Panc1 (cell line): ENCODE results near the gene MOV10L1. TPM values are rescaled to one million over a fixed set of nuclear protein-coding genes. Genes with fewer than 3 reads are reported as not detected.

Experiments used
- ATAC-seq: fragments of 200-7000 bp; cut with Tn5 transposase; 2 replicates; pipeline ENCODE4 v1.9.1; 2020; ENCODE audit warnings: mild to moderate bottlenecking, moderate library complexity
- BruUV-seq: library from RNA; stranded (reverse); fragments of 400-500 nt; replicated peaks from 2 replicates; lab custom pipeline; 2021; lab: Mats Ljungman, UMichigan
- CTCF ChIA-PET: fragments of 300-600 bp; sonication (Branson Sonifier 250); formaldehyde crosslinking; loops from one replicate; lab custom pipeline; 2022; ENCODE audit warnings: antibody characterized with exemption; lab: Charles Lee
- POLR2A ChIA-PET: fragments of 300-600 bp; sonication (Branson Sonifier 250); formaldehyde crosslinking; loops from one replicate; lab custom pipeline; 2022; ENCODE audit warnings: antibody characterized with exemption; lab: Charles Lee
- DNase-seq: peaks from one replicate; pipeline ENCODE4 v3.0.0-alpha.2; 2010; ENCODE audit warnings: low read depth, low spot score
- H3K27ac ChIP-seq: 2 replicates; pipeline ENCODE4 v1.5.1; 2011; ENCODE audit warnings: mild to moderate bottlenecking, low read length, inconsistent platforms
- H3K27me3 ChIP-seq: fragments of 200-500 bp; sonication (Bioruptor generic); 2 replicates; pipeline ENCODE4 v1.6.0; 2014; ENCODE audit warnings: low read length, inconsistent platforms; ENCODE audit not compliant: control insufficient read depth, insufficient read depth
- H3K36me3 ChIP-seq: fragments of 200-500 bp; sonication (Bioruptor generic); 2 replicates; pipeline ENCODE4 v1.5.1; 2014; ENCODE audit warnings: inconsistent platforms, mild to moderate bottlenecking, low read length, moderate library complexity; ENCODE audit not compliant: control insufficient read depth, insufficient read depth
- H3K4me1 ChIP-seq: 2 replicates; pipeline ENCODE4 v1.5.1; 2011; ENCODE audit warnings: inconsistent platforms, mild to moderate bottlenecking, low read length, moderate library complexity; ENCODE audit not compliant: control insufficient read depth, insufficient read depth
- H3K4me3 ChIP-seq, 2 experiments: 2 replicates each; pipeline ENCODE4 v1.5.1; 2011 to 2012; ENCODE audit warnings: low read depth in 2 of 2, low read length in 2 of 2, mild to moderate bottlenecking in 2 of 2, inconsistent platforms in 1 of 2, moderate library complexity in 1 of 2
- H3K9me3 ChIP-seq: fragments of 200-500 bp; sonication (Bioruptor generic); 2 replicates; pipeline ENCODE4 v1.5.1; 2014; ENCODE audit warnings: low read depth, mild to moderate bottlenecking, inconsistent platforms, low read length, moderate library complexity; ENCODE audit not compliant: control insufficient read depth, insufficient read depth
- CTCF ChIP-seq: fragments of 450-650 bp; IDR thresholded peaks from 2 replicates; pipeline ENCODE4 v1.5.1; 2017; ENCODE audit warnings: mild to moderate bottlenecking
- POLR2AphosphoS5 ChIP-seq: IDR thresholded peaks from 2 replicates; pipeline ENCODE4 v1.6.1; 2012; ENCODE audit warnings: mild to moderate bottlenecking, low read depth, low read length, moderate library complexity
- REST ChIP-seq, 2 experiments: IDR thresholded peaks; 2 replicates each; pipeline ENCODE4 v1.6.1; 2011 to 2012; ENCODE audit warnings: low read depth in 2 of 2, control low read depth in 1 of 2, low read length in 1 of 2, mild to moderate bottlenecking in 1 of 2, moderate library complexity in 1 of 2; ENCODE audit not compliant: insufficient read depth in 1 of 2
- SIN3A ChIP-seq: IDR thresholded peaks from 2 replicates; pipeline ENCODE4 v1.6.1; 2012; ENCODE audit warnings: low read depth, mild to moderate bottlenecking, low read length, moderate library complexity, borderline replicate concordance; ENCODE audit not compliant: insufficient read depth
- TCF7L2 ChIP-seq: IDR thresholded peaks from 2 replicates; pipeline ENCODE4 v1.6.1; 2011; ENCODE audit warnings: mild to moderate bottlenecking, low read depth, low read length, inconsistent platforms
- in situ Hi-C: cut with HindIII; loops from 2 replicates; pipeline ENCODE4 v1.10.0; 2016; ENCODE audit warnings: low sequenced_read_pairs, low pct_unique_long_range_greater_than_20kb
- intact Hi-C: fragments of 100-400 bp; cut with micrococcal nuclease; formaldehyde crosslinking; loops from one replicate; pipeline ENCODE4 v1.10.0; 2022; ENCODE audit not compliant: unreplicated experiment
- total RNA-seq: library from RNA; stranded (reverse); gene quantifications from one replicate; pipeline ENCODE4 v1.2.1, GENCODE V29; 2021; ENCODE audit not compliant: unreplicated experiment

MOV10L1 gene
- total RNA-seq, 1 experiment from 2014 or later, result 0.10 TPM

GRCh38 chr22:50192436-50193204 is 102.8 kb downstream of the MOV10L1 start:
- no peak overlapping the region for H3K4me3 ChIP-seq
- TF ChIP-seq POLR2AphosphoS5 (no peak), CTCF (no peak), SIN3A (no peak), TCF7L2 (no peak), REST (IDR thresholded peaks at IDR 0.05; ENCODE audit: insufficient read depth in 1 of 2, low read depth in 2 of 2, low read length in 1 of 2) (no peak)
- H3K36me3 ChIP-seq, result no peaks in the 10 kb centered on the region
- no peak overlapping the region for H3K27ac ChIP-seq
- CTCF ChIA-PET, result no interaction called here
- DNase-seq (no peak), ATAC-seq (no peak)
- BruUV-seq, result no TSS peak
- POLR2A ChIA-PET, result no interaction called here
- in situ Hi-C loops (no loop called here), intact Hi-C loops (loop anchor here (5.0 kb wide), 1 partner anchor 45 kb away; no protein-coding TSS in a partner anchor)
- no peaks in the 10 kb centered on the region for H3K9me3 ChIP-seq
- no peaks in the 10 kb centered on the region for H3K27me3 ChIP-seq
- peaks cover 32% of the 10 kb centered on the region for H3K4me1 ChIP-seq

- Histone ChIP-seq H3K27ac (no peak overlapping the region), H3K27me3 (no peaks in the 10 kb centered on the region), H3K4me1 (peaks cover 27% of the 10 kb centered on the region), H3K9me3 (no peaks in the 10 kb centered on the region), H3K4me3 (no peak overlapping the region), H3K36me3 (no peaks in the 10 kb centered on the region)
- TF ChIP-seq REST (IDR thresholded peaks at IDR 0.05; ENCODE audit: insufficient read depth in 1 of 2, low read depth in 2 of 2, low read length in 1 of 2), result no peak
- no peak for TF ChIP-seq SIN3A
- no peak for TF ChIP-seq CTCF
- no peak for TF ChIP-seq TCF7L2
- no peak for TF ChIP-seq POLR2AphosphoS5
- no TSS peak for BruUV-seq
- CTCF ChIA-PET, result no interaction called here
- in situ Hi-C loops (no loop called here), intact Hi-C loops (loop anchor here (5.0 kb wide), 1 partner anchor 46 kb away; no protein-coding TSS in a partner anchor)
- ATAC-seq, result no peak
- POLR2A ChIA-PET, result no interaction called here
- no peak for DNase-seq
Observed at GRCh38 chr22:50193621-50194020, 103.8 kb downstream of the MOV10L1 start.
